ENCODE measurements around the gene TSPAN18. TPM values are rescaled to one million over a fixed set of nuclear protein-coding genes. Genes with fewer than 3 reads are reported as not detected.

TSPAN18 gene
- polyA plus RNA-seq, 1 of the 3 experiments (the other 2 are of a cell fraction) = 0.72 TPM

- POLR2A ChIA-PET = no interaction called here
- H3K9me2 ChIP-seq = no peaks in the 10 kb centered on the region
- peaks cover 12% of the 10 kb centered on the region for H3K27me3 ChIP-seq (ENCODE audit: insufficient read depth)
- DNase-seq = no peak
- TF ChIP-seq, protein P1, sequence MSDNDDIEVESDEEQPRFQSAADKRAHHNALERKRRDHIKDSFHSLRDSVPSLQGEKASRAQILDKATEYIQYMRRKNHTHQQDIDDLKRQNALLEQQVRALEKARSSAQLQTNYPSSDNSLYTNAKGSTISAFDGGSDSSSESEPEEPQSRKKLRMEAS (IDR thresholded peaks at IDR 0.05; ENCODE audit: low read depth) = no peak
- TF ChIP-seq GATA2 (CRISPR knock-in tag; IDR thresholded peaks at IDR 0.05) (no peak), JUND (IDR thresholded peaks at IDR 0.05) (no peak), RCOR1 (IDR thresholded peaks at IDR 0.05; ENCODE audit: low read length) (no peak)
- H3K27ac ChIP-seq (ENCODE audit: low read depth in 2 of 2, low read length in 1 of 2) = no peak overlapping the region
- no peak overlapping the region for H3K4me2 ChIP-seq
- no peaks in the 10 kb centered on the region for H3K9me3 ChIP-seq
- H3K79me2 ChIP-seq (ENCODE audit: insufficient read depth) = no peaks in the 10 kb centered on the region
- H4K20me1 ChIP-seq (ENCODE audit: insufficient read depth) = no peaks in the 10 kb centered on the region
- peaks cover 0 to 51% of the 10 kb centered on the region in 2 experiments; a peak in 2 of 4 replicates for H3K4me1 ChIP-seq (ENCODE audit: control insufficient read depth in 1 of 2, insufficient read depth in 2 of 2, low read depth in 1 of 2, low read length in 1 of 2)
- WGBS (ENCODE audit: low lambda C conversion rate) = 70% methylated on average over 5 of the region's 5 CpGs
- H3K9ac ChIP-seq = no peak overlapping the region
- H3F3A ChIP-seq (replicated peaks; ENCODE audit: insufficient read depth) = no peaks in the 10 kb centered on the region
- no peak overlapping the region for H2AFZ ChIP-seq (ENCODE audit: low read depth)
- CTCF ChIA-PET = interaction anchor here (1.4 to 1.5 kb wide), 3 partner anchors 28 to 172 kb away, joined by 3 to 5 read pairs (median 3); no protein-coding TSS in a partner anchor
- no peaks in the 10 kb centered on the region for H3K36me3 ChIP-seq (replicated peaks in 1 of 2; ENCODE audit: control insufficient read depth in 1 of 2, insufficient read depth in 2 of 2, low read length in 1 of 2)
- H3K4me3 ChIP-seq (ENCODE audit: low read depth in 2 of 2, low read length in 1 of 2) = no peak overlapping the region
Measured at GRCh38 chr11:44738791-44739190, 12.0 kb downstream of the TSPAN18 start.

DNA sequence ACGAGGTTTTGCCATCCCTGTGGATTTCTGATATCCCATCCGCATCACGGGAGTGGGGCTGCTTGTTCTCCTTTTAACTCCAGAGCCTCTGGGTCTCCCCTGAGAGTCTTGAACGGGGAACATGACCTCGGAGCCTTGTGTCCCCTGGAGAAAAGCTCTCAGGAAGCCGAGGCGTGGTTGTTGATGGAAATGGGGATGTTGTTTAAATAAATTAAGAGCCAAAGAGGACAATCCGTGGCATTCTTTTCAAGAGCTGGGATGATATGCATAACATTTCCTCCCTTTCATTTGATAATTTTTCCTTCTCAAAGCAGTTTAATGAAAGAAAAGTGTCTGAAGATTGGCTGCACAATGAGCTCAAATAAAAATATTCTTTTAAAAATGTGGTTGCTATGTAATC, 14.2 kb downstream of the TSPAN18 start:
- Histone ChIP-seq H3K27me3 (ENCODE audit: insufficient read depth) (peaks cover 12% of the 10 kb centered on the region), H3K9me2 (no peaks in the 10 kb centered on the region), H3K79me2 (ENCODE audit: insufficient read depth) (no peaks in the 10 kb centered on the region), H3K4me1 (ENCODE audit: control insufficient read depth in 1 of 2, insufficient read depth in 2 of 2, low read depth in 1 of 2, low read length in 1 of 2) (peaks cover 0 to 56% of the 10 kb centered on the region in 2 experiments; a peak in 2 of 4 replicates), H3K36me3 (replicated peaks in 1 of 2; ENCODE audit: control insufficient read depth in 1 of 2, insufficient read depth in 2 of 2, low read length in 1 of 2) (no peaks in the 10 kb centered on the region), H3F3A (replicated peaks; ENCODE audit: insufficient read depth) (no peaks in the 10 kb centered on the region), H3K9ac (no peak overlapping the region), H3K4me3 (ENCODE audit: low read depth in 2 of 2, low read length in 1 of 2) (no peak overlapping the region), H2AFZ (ENCODE audit: low read depth) (no peak overlapping the region), H4K20me1 (ENCODE audit: insufficient read depth) (no peaks in the 10 kb centered on the region), H3K4me2 (no peak overlapping the region), H3K27ac (ENCODE audit: low read depth in 2 of 2, low read length in 1 of 2) (peak overlapping the region in 1 of 2 experiments; percentile 26; a peak in 1 of 4 replicates), H3K9me3 (no peaks in the 10 kb centered on the region)
- CTCF ChIA-PET = interaction anchor here (0.9 to 2.1 kb wide), 5 partner anchors 9 to 170 kb away, joined by 3 to 8 read pairs (median 4); no protein-coding TSS in a partner anchor
- no peak for DNase-seq
- no peak for TF ChIP-seq RAD21 (IDR thresholded peaks at IDR 0.05; ENCODE audit: low read length)
- no peak for TF ChIP-seq MEF2A (IDR thresholded peaks at IDR 0.05; ENCODE audit: borderline replicate concordance, low read depth)
- TF ChIP-seq MXI1 (IDR thresholded peaks at IDR 0.05; ENCODE audit: low read depth, low read length) = no peak
- no peak for TF ChIP-seq CTCF (IDR thresholded peaks at IDR 0.05)
- TF ChIP-seq, protein P2, sequence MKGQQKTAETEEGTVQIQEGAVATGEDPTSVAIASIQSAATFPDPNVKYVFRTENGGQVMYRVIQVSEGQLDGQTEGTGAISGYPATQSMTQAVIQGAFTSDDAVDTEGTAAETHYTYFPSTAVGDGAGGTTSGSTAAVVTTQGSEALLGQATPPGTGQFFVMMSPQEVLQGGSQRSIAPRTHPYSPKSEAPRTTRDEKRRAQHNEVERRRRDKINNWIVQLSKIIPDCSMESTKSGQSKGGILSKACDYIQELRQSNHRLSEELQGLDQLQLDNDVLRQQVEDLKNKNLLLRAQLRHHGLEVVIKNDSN (IDR thresholded peaks at IDR 0.05; ENCODE audit: borderline replicate concordance, low read depth) = no peak
- no peak for TF ChIP-seq NRF1 (IDR thresholded peaks at IDR 0.05; ENCODE audit: low read depth, low read length)
- TF ChIP-seq ELF1 (IDR thresholded peaks at IDR 0.05) = no peak
- no peak for TF ChIP-seq RCOR1 (IDR thresholded peaks at IDR 0.05; ENCODE audit: low read length)
- no peak for TF ChIP-seq SMC3 (IDR thresholded peaks at IDR 0.05; ENCODE audit: low read depth, low read length)
- TF ChIP-seq JUND (IDR thresholded peaks at IDR 0.05) = no peak
- no peak for TF ChIP-seq RXRA (IDR thresholded peaks at IDR 0.05; ENCODE audit: borderline replicate concordance, low read depth)
- TF ChIP-seq, protein P3, sequence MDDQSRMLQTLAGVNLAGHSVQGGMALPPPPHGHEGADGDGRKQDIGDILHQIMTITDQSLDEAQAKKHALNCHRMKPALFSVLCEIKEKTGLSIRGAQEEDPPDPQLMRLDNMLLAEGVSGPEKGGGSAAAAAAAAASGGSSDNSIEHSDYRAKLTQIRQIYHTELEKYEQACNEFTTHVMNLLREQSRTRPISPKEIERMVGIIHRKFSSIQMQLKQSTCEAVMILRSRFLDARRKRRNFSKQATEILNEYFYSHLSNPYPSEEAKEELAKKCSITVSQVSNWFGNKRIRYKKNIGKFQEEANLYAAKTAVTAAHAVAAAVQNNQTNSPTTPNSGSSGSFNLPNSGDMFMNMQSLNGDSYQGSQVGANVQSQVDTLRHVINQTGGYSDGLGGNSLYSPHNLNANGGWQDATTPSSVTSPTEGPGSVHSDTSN (IDR thresholded peaks at IDR 0.05) = no peak
- TF ChIP-seq GABPA (IDR thresholded peaks at IDR 0.05; ENCODE audit: low read depth) = no peak
- no peak for TF ChIP-seq EZH2phosphoT487 (IDR thresholded peaks at IDR 0.05; ENCODE audit: borderline replicate concordance, low read depth)
- TF ChIP-seq TEAD4 (IDR thresholded peaks at IDR 0.05; ENCODE audit: borderline replicate concordance, insufficient read depth) = no peak
- TF ChIP-seq TCF12 (IDR thresholded peaks at IDR 0.05) = no peak
- no peak for TF ChIP-seq REST (IDR thresholded peaks at IDR 0.05; ENCODE audit: low read depth, low read length)
- no peak for TF ChIP-seq FOSL2 (IDR thresholded peaks at IDR 0.05; ENCODE audit: borderline replicate concordance, low read depth)
- no peak for TF ChIP-seq RFX5 (IDR thresholded peaks at IDR 0.05; ENCODE audit: low read length)
- TF ChIP-seq GATA2 (CRISPR knock-in tag; IDR thresholded peaks at IDR 0.05) = no peak
- POLR2A ChIA-PET = interaction anchor here (1.0 kb wide), 1 partner anchor 29 kb away, joined by 3 read pairs; no protein-coding TSS in a partner anchor
- WGBS (ENCODE audit: low lambda C conversion rate) = 72% methylated on average over 8 of the region's 8 CpGs
